GM23248 (cell line): ENCODE measurements around the gene SNAPIN. TPM values are rescaled to one million over a fixed set of nuclear protein-coding genes. Genes with fewer than 3 reads are reported as not detected.

ENCODE experiments used
- DNase-seq: peaks from one replicate; pipeline ENCODE4 v3.0.0-alpha.2; 2015
- H2AFZ ChIP-seq: fragments of 200-600 bp; sonication (generic); 2 replicates; pipeline ENCODE4 v1.6.1; 2016; ENCODE audit warnings: antibody characterized with exemption
- H3F3A ChIP-seq: fragments of 200-600 bp; sonication (generic); 2 replicates; pipeline ENCODE4 v1.6.1; 2016; ENCODE audit warnings: mild to moderate bottlenecking, antibody characterized with exemption, mixed run types; ENCODE audit not compliant: insufficient read depth
- H3K27ac ChIP-seq: fragments of 200-600 bp; sonication (generic); 2 replicates; pipeline ENCODE4 v1.5.1; 2016; ENCODE audit warnings: mild to moderate bottlenecking
- H3K27me3 ChIP-seq: fragments of 200-600 bp; sonication (generic); replicated peaks from 2 replicates; pipeline ENCODE4 v1.6.1; 2016; ENCODE audit warnings: mild to moderate bottlenecking; ENCODE audit not compliant: insufficient read depth
- H3K36me3 ChIP-seq: fragments of 200-600 bp; sonication (generic); 2 replicates; pipeline ENCODE4 v1.6.1; 2016; ENCODE audit warnings: low read depth, mild to moderate bottlenecking
- H3K4me1 ChIP-seq: fragments of 200-600 bp; sonication (generic); 2 replicates; pipeline ENCODE4 v1.6.1; 2016; ENCODE audit warnings: mild to moderate bottlenecking; ENCODE audit not compliant: insufficient read depth
- H3K4me2 ChIP-seq: fragments of 200-600 bp; sonication (generic); one replicate; pipeline ENCODE4 v1.6.1; 2016; ENCODE audit warnings: mild to moderate bottlenecking; ENCODE audit not compliant: unreplicated experiment
- H3K4me3 ChIP-seq: fragments of 200-600 bp; sonication (generic); 2 replicates; pipeline ENCODE4 v1.5.1; 2016; ENCODE audit warnings: mild to moderate bottlenecking
- H3K79me2 ChIP-seq: fragments of 200-600 bp; sonication (generic); 2 replicates; pipeline ENCODE4 v1.6.1; 2016; ENCODE audit warnings: mild to moderate bottlenecking; ENCODE audit not compliant: insufficient read depth
- H3K9ac ChIP-seq: fragments of 200-600 bp; sonication (generic); 2 replicates; pipeline ENCODE4 v1.6.1; 2016; ENCODE audit warnings: mild to moderate bottlenecking
- H3K9me2 ChIP-seq: fragments of 200-600 bp; sonication (generic); 2 replicates; pipeline ENCODE4 v1.6.1; 2016; ENCODE audit warnings: mixed run types, mild to moderate bottlenecking, moderate library complexity; ENCODE audit not compliant: insufficient read depth
- H3K9me3 ChIP-seq: fragments of 200-600 bp; sonication (generic); one replicate; pipeline ENCODE4 v1.6.1; 2017; ENCODE audit warnings: low read depth
- H4K20me1 ChIP-seq: fragments of 200-600 bp; sonication (generic); 2 replicates; pipeline ENCODE4 v1.6.0; 2016; ENCODE audit not compliant: insufficient read depth
- EZH2 ChIP-seq: fragments of 200-600 bp; sonication (generic); IDR thresholded peaks from 2 replicates; pipeline ENCODE4 v1.6.1; 2018; ENCODE audit warnings: antibody characterized with exemption, mild to moderate bottlenecking; ENCODE audit not compliant: insufficient read depth, poor library complexity, severe bottlenecking
- EZH2phosphoT487 ChIP-seq: fragments of 200-600 bp; sonication (generic); IDR thresholded peaks from 2 replicates; pipeline ENCODE4 v1.6.1; 2018; ENCODE audit warnings: antibody characterized with exemption, moderate library complexity, mild to moderate bottlenecking, low read depth; ENCODE audit not compliant: insufficient read depth
- WGBS, 2 experiments: methylation state at CpG; one replicate each; pipeline ENCODE4 v1.1.6; 2015 to 2017; ENCODE audit warnings: low lambda C conversion rate in 2 of 2, low coverage in 1 of 2; ENCODE audit errors: missing lambda C conversion rate in 2 of 2; 5-methylcytosine and 5-hydroxymethylcytosine counted together
- in situ Hi-C: fragments of 300-500 bp; cut with MboI; formaldehyde crosslinking; loops from 2 replicates; pipeline ENCODE4 v1.15.0; 2020
- polyA plus RNA-seq: library from polyadenylated mRNA; unstranded; fragments of >200 nt; fragmentation: Nextera tagmentation; extraction: Ambion mirVana; gene quantifications from 2 replicates; pipeline ENCODE4 v1.2.1, GENCODE V29; 2016
- total RNA-seq: library from RNA; depleted of rRNA; stranded (reverse); fragments of >200 nt; shearing (Covaris generic); gene quantifications from 2 replicates; pipeline ENCODE4 v1.2.3, GENCODE V29; 2014

Gene SNAPIN
- total and polyA plus RNA-seq, 2 experiments from 2014 or later: 70.5 to 82.1 TPM

- no peak within 1 kb of the TSS for H3K4me2 ChIP-seq
- no peaks in the 10 kb centered on the region for H3K9me2 ChIP-seq
- peaks cover 23% of the 10 kb centered on the region for H3K79me2 ChIP-seq
- in situ Hi-C loops: no loop called here
- peak; percentile 24 for DNase-seq
- no peak within 1 kb of the TSS for H2AFZ ChIP-seq
- 0 out of 2 replicates have a peak within 1 kb of the TSS, but pooled peaks have one; percentile 46 for H3K27ac ChIP-seq
- no peaks in the 10 kb centered on the region for H3K9me3 ChIP-seq
- peaks cover 50% of the 10 kb centered on the region for H3F3A ChIP-seq
- 59 to 62% methylated on average over 10 of the region's 10 CpGs for WGBS, 2 experiments
- TF ChIP-seq EZH2: no peak
- TF ChIP-seq EZH2phosphoT487: no peak
- peaks cover 20% of the 10 kb centered on the region for H3K4me1 ChIP-seq
- peak within 1 kb of the TSS; percentile 39; the same call in 1 of the 2 replicates for H3K9ac ChIP-seq
- H4K20me1 ChIP-seq: no peaks in the 10 kb centered on the region
- peaks cover 18% of the 10 kb centered on the region for H3K36me3 ChIP-seq
- H3K4me3 ChIP-seq: no peak within 1 kb of the TSS
- no peaks in the 10 kb centered on the region for H3K27me3 ChIP-seq
These were observed 42.2 kb upstream of the SNAPIN start, which contains the start of gene S100A14 for GRCh38 chr1:153616144-153616916. S100A14 (minus strand) TSS chr1:153616325; CDS start chr1:153615858, 467 bp downstream.

GRCh38 chr1:153616917-153617311, 41.6 kb upstream of the SNAPIN start:
- 0 out of 2 replicates have a peak overlapping the region, but pooled peaks have one; percentile 46 for H3K27ac ChIP-seq
- in situ Hi-C loops: no loop called here
- H4K20me1 ChIP-seq: no peaks in the 10 kb centered on the region
- DNase-seq: peak; percentile 40
- H3K4me2 ChIP-seq: no peak overlapping the region
- no peaks in the 10 kb centered on the region for H3K9me3 ChIP-seq
- H3F3A ChIP-seq: peaks cover 44% of the 10 kb centered on the region
- H3K4me1 ChIP-seq: peaks cover 20% of the 10 kb centered on the region
- H3K9ac ChIP-seq: peak overlapping the region; percentile 39; the same call in 1 of the 2 replicates
- peaks cover 18% of the 10 kb centered on the region for H3K36me3 ChIP-seq
- H3K27me3 ChIP-seq: no peaks in the 10 kb centered on the region
- H3K9me2 ChIP-seq: no peaks in the 10 kb centered on the region
- TF ChIP-seq EZH2phosphoT487: no peak
- TF ChIP-seq EZH2: no peak
- no peak overlapping the region for H3K4me3 ChIP-seq
- WGBS, 2 experiments: 51 to 53% methylated on average over 4 to 5 of the region's 5 CpGs
- H2AFZ ChIP-seq: no peak overlapping the region
- peaks cover 21% of the 10 kb centered on the region for H3K79me2 ChIP-seq

GRCh38 chr1:153617663-153618062, 40.8 kb upstream of the SNAPIN start:
- WGBS, 2 experiments: 40 to 45% methylated on average over 6 of the region's 6 CpGs
- H3K27me3 ChIP-seq: no peaks in the 10 kb centered on the region
- H3K9me2 ChIP-seq: no peaks in the 10 kb centered on the region
- H3K4me1 ChIP-seq: peaks cover 20% of the 10 kb centered on the region
- peak; percentile 81 for DNase-seq
- peak overlapping the region; percentile 39; the same call in 1 of the 2 replicates for H3K9ac ChIP-seq
- no peak overlapping the region for H3K4me2 ChIP-seq
- peaks cover 44% of the 10 kb centered on the region for H3F3A ChIP-seq
- H3K4me3 ChIP-seq: no peak overlapping the region
- in situ Hi-C loops: no loop called here
- peaks cover 21% of the 10 kb centered on the region for H3K79me2 ChIP-seq
- H3K27ac ChIP-seq: peak overlapping the region; percentile 46
- no peaks in the 10 kb centered on the region for H4K20me1 ChIP-seq
- H2AFZ ChIP-seq: no peak overlapping the region
- H3K36me3 ChIP-seq: peaks cover 21% of the 10 kb centered on the region
- no peak for TF ChIP-seq EZH2
- TF ChIP-seq EZH2phosphoT487: no peak
- H3K9me3 ChIP-seq: no peaks in the 10 kb centered on the region

- in situ Hi-C loops: no loop called here
- peaks cover 25% of the 10 kb centered on the region for H3K36me3 ChIP-seq
- no peak for TF ChIP-seq EZH2phosphoT487
- TF ChIP-seq EZH2: no peak
- no peak overlapping the region for H3K9ac ChIP-seq
- H4K20me1 ChIP-seq: no peaks in the 10 kb centered on the region
- DNase-seq: no peak
- WGBS, 2 experiments: 93 to 96% methylated on average over 6 of the region's 6 CpGs
- no peak overlapping the region for H3K4me3 ChIP-seq
- no peak overlapping the region for H3K27ac ChIP-seq
- no peaks in the 10 kb centered on the region for H3K9me3 ChIP-seq
- H3K9me2 ChIP-seq: no peaks in the 10 kb centered on the region
- peaks cover 52% of the 10 kb centered on the region for H3F3A ChIP-seq
- peaks cover 26% of the 10 kb centered on the region for H3K79me2 ChIP-seq
- H2AFZ ChIP-seq: no peak overlapping the region
- no peak overlapping the region for H3K4me2 ChIP-seq
- H3K4me1 ChIP-seq: peaks cover 17% of the 10 kb centered on the region
- H3K27me3 ChIP-seq: no peaks in the 10 kb centered on the region
These were observed 39.3 kb upstream of the SNAPIN start for GRCh38 chr1:153619171-153619570.
